Measurements from ENCODE around the gene RCBTB2. TPM values are rescaled to one million over a fixed set of nuclear protein-coding genes. Genes with fewer than 3 reads are reported as not detected.

The RCBTB2 gene
- total and polyA plus RNA-seq, 9 of the 15 experiments (the other 6 are each of a cell fraction or from before 2014, with no cell fraction given) = 0.91 to 3.3 (median 1.5) TPM

DNA sequence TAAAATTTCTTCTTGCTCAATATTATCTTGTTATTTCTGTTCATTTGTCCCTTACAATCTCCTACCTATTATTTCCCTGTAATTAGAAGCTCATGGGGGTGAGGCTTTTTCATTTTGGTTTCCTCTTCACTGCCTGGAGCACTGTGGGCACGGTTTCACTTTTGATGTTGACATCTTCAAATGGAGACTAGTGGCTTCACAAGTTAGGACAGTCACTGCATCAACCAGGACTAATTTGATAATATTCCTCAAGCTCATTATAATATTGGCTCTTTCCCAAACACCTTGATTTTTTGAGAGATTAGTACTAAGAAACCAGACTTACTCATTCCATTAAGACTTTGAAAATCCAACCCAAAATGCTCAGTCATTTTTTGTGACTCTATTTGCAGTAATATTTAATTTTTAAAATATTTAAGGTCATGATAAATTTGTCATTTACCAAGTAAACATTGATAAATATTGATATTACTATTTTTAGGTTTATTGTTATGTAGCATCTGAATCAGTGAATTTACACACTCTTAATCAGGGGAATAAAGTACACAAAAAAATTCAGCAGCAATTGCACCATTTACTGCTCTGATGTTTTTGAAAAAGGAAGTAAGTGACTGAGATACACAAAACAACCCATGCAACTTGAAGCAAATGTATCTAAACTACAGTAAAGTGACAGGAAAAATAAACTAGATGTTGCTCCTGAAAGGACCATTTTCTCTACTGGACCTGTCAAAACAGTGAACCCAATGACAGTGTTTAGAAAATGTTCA, 28.8 kb upstream of the RCBTB2 start:
- no peak for ATAC-seq
- no TSS peak for BruUV-seq (replicated peaks)
- Histone ChIP-seq H3K4me2 (ENCODE audit: insufficient read depth, low read length) (no peak overlapping the region), H3K4me1 (replicated peaks in 1 of 2; ENCODE audit: control insufficient read depth in 2 of 2, insufficient read depth in 2 of 2, low read length in 2 of 2) (peaks cover 0 to 30% of the 10 kb centered on the region in 2 experiments; a peak in 2 of 5 replicates), H3K79me2 (ENCODE audit: control insufficient read depth, insufficient read depth, low read length) (no peaks in the 10 kb centered on the region), H3K9me3 (replicated peaks; ENCODE audit: control insufficient read depth, insufficient read depth, low read depth, low read length) (no peaks in the 10 kb centered on the region), H3K36me3 (ENCODE audit: control insufficient read depth, insufficient read depth, low read length) (no peaks in the 10 kb centered on the region), H3K27ac (ENCODE audit: extremely low read depth, low read depth, low read length) (no peak overlapping the region), H2AFZ (ENCODE audit: low read depth, low read length) (no peak overlapping the region), H4K20me1 (replicated peaks; ENCODE audit: control insufficient read depth, insufficient read depth, low read length) (no peaks in the 10 kb centered on the region), H3K9ac (ENCODE audit: insufficient read depth in 1 of 2, low read depth in 2 of 2, low read length in 2 of 2) (no peak overlapping the region), H3K9me1 (ENCODE audit: control insufficient read depth, insufficient read depth, low read length) (no peaks in the 10 kb centered on the region), H3K4me3 (no peak overlapping the region), H3K27me3 (ENCODE audit: control insufficient read depth in 2 of 2, insufficient read depth in 2 of 2, low read length in 2 of 2) (no peaks in the 10 kb centered on the region)
- no peak for DNase-seq (ENCODE audit: extremely low read depth in 1 of 4, low spot score in 3 of 4)
- no peak for TF ChIP-seq CHD2 (IDR thresholded peaks at IDR 0.05; ENCODE audit: low read depth, low read length)
- no peak for TF ChIP-seq NCOA2 (IDR thresholded peaks at IDR 0.05; ENCODE audit: partially characterized antibody in 2 of 2)
- no peak for TF ChIP-seq GABPB1 (CRISPR knock-in tag; IDR thresholded peaks at IDR 0.05)
- TF ChIP-seq DPF2 (IDR thresholded peaks at IDR 0.05) = no peak
- no peak for TF ChIP-seq ZBTB17 (CRISPR knock-in tag; IDR thresholded peaks at IDR 0.05)
- no peak for TF ChIP-seq ZFX (CRISPR knock-in tag; IDR thresholded peaks at IDR 0.05)
- no peak for TF ChIP-seq RBM17 (IDR thresholded peaks at IDR 0.05; ENCODE audit: borderline replicate concordance, low read depth, low read length)
- TF ChIP-seq TEAD4 (IDR thresholded peaks at IDR 0.05; ENCODE audit: low read length) = no peak
- no peak for TF ChIP-seq TEAD4 (CRISPR knock-in tag; IDR thresholded peaks at IDR 0.05; ENCODE audit: borderline replicate concordance)
- TF ChIP-seq NBN (IDR thresholded peaks at IDR 0.05; ENCODE audit: low read depth) = no peak
- no peak for TF ChIP-seq MYBL2 (IDR thresholded peaks at IDR 0.05; ENCODE audit: low read depth)
- TF ChIP-seq MYBL2 (CRISPR knock-in tag; IDR thresholded peaks at IDR 0.05; ENCODE audit: borderline replicate concordance) = no peak
- no peak for TF ChIP-seq TAF9B (IDR thresholded peaks at IDR 0.05; ENCODE audit: partially characterized antibody)
- no peak for TF ChIP-seq ARID1B (IDR thresholded peaks at IDR 0.05)
- no peak for TF ChIP-seq HIVEP1 (CRISPR knock-in tag; IDR thresholded peaks at IDR 0.05)
- no peak for TF ChIP-seq ZNF551 (CRISPR knock-in tag; IDR thresholded peaks at IDR 0.05)
- TF ChIP-seq NFRKB (IDR thresholded peaks at IDR 0.05; ENCODE audit: low read depth) = no peak
- FAIRE-seq = no peak
- CTCF ChIA-PET (ENCODE audit: low intra/inter-chr PET ratio) = no interaction called here
- POLR2A ChIA-PET = interaction anchor here (0.6 to 1.1 kb wide), 2 partner anchors 8 to 41 kb away, joined by 3 read pairs; no protein-coding TSS in a partner anchor
- WGBS (ENCODE audit: insufficient coverage, low coverage, missing lambda C conversion rate) = 0% methylated on average over 1 of the region's 1 CpG
- intact Hi-C loops (cut with micrococcal nuclease) = no loop called here
- in situ Hi-C loops (cut with MboI) = no loop called here
